Fibroblast of lung (primary cell): ENCODE results near the gene HOXB5. TPM values are rescaled to one million over a fixed set of nuclear protein-coding genes. Genes with fewer than 3 reads are reported as not detected.
A peak's percentile ranks its signal among the peaks of the same experiment; 100 is the strongest.

Experiments
- DNase-seq, 2 donors: peaks; one replicate each; pipeline versions ENCODE4 v3.0.0 to v3.0.0-alpha.2; 2010; ENCODE audit warnings: low read depth in 2 of 2
- H2AFZ ChIP-seq: 2 replicates; pipeline ENCODE4 v1.5.1; 2012; ENCODE audit warnings: low read length, control low read depth, inconsistent platforms
- H3K27ac ChIP-seq: 2 replicates; pipeline ENCODE4 v1.5.1; 2011; ENCODE audit warnings: low read length, control low read depth; ENCODE audit not compliant: insufficient read depth
- H3K27me3 ChIP-seq: 2 replicates; pipeline ENCODE4 v1.5.1; 2011; ENCODE audit warnings: mild to moderate bottlenecking, low read length; ENCODE audit not compliant: control insufficient read depth, insufficient read depth
- H3K36me3 ChIP-seq: 2 replicates; pipeline ENCODE4 v1.5.1; 2011; ENCODE audit warnings: low read length; ENCODE audit not compliant: control insufficient read depth, insufficient read depth
- H3K4me1 ChIP-seq: 2 replicates; pipeline ENCODE4 v1.5.1; 2011; ENCODE audit warnings: low read length; ENCODE audit not compliant: control insufficient read depth, insufficient read depth; ENCODE audit errors: extremely low read depth
- H3K4me2 ChIP-seq: 2 replicates; pipeline ENCODE4 v1.5.1; 2011; ENCODE audit warnings: low read length, control low read depth; ENCODE audit not compliant: insufficient read depth; ENCODE audit errors: extremely low read depth
- H3K4me3 ChIP-seq, 4 experiments: fragments of 200-600 bp in 1 of 4; sonication (generic) in 1 of 4; replicated peaks in 1 of 4; 2 replicates each; pipeline ENCODE4 v1.5.1; 2011 to 2016; ENCODE audit warnings: low read length in 4 of 4, low read depth in 3 of 4, mild to moderate bottlenecking in 3 of 4, control low read depth in 2 of 4, inconsistent platforms in 1 of 4, mixed read lengths in 1 of 4; ENCODE audit not compliant: insufficient read depth in 1 of 4; ENCODE audit errors: control extremely low read depth in 1 of 4
- H3K79me2 ChIP-seq: 2 replicates; pipeline ENCODE4 v1.5.1; 2012; ENCODE audit warnings: mild to moderate bottlenecking, low read length, inconsistent platforms; ENCODE audit not compliant: control insufficient read depth, insufficient read depth
- H3K9ac ChIP-seq: 2 replicates; pipeline ENCODE4 v1.5.1; 2011; ENCODE audit warnings: mild to moderate bottlenecking, low read length, control low read depth; ENCODE audit not compliant: insufficient read depth
- H3K9me3 ChIP-seq: 2 replicates; pipeline ENCODE4 v1.5.1; 2012; ENCODE audit warnings: low read depth, low read length; ENCODE audit not compliant: control insufficient read depth, insufficient read depth
- H4K20me1 ChIP-seq: 2 replicates; pipeline ENCODE4 v1.5.1; 2011; ENCODE audit warnings: low read length; ENCODE audit not compliant: control insufficient read depth, insufficient read depth; ENCODE audit errors: extremely low read depth
- EZH2 ChIP-seq: IDR thresholded peaks from 2 replicates; pipeline ENCODE4 v1.5.1; 2012; ENCODE audit warnings: low read length, control low read depth, mild to moderate bottlenecking; ENCODE audit errors: missing control alignments
- polyA plus RNA-seq, 2 donors: library from polyadenylated mRNA; depleted of rRNA in 1 of 2; stranded (reverse) in 1 of 2; unstranded in 1 of 2; fragments of >200 nt; gene quantifications; 2 replicates each; pipeline ENCODE4 v1.2.1, GENCODE V29; 2011 to 2012; ENCODE audit warnings: missing spikeins in 1 of 2
- total RNA-seq: library from RNA; depleted of rRNA; stranded (reverse); fragments of >200 nt; gene quantifications from 2 replicates; pipeline ENCODE4 v1.2.1, GENCODE V29; 2014
- TF ChIP-seq, protein P1 (sequence below), 2 donors: IDR thresholded peaks in 1 of 2; conservative IDR thresholded peaks in 1 of 2; 1 replicate in 1 of 2; 2 replicates in 1 of 2; pipeline ENCODE4 v1.5.1; 2011 to 2012; ENCODE audit warnings: low read length in 2 of 2, control low read depth in 1 of 2, inconsistent platforms in 1 of 2, low read depth in 1 of 2, mild to moderate bottlenecking in 1 of 2

The HOXB5 gene
- total and polyA plus RNA-seq, 2 donors (not counting 1 experiment from before 2014, with no cell fraction given) = 2.1 to 9.4 TPM

DNA sequence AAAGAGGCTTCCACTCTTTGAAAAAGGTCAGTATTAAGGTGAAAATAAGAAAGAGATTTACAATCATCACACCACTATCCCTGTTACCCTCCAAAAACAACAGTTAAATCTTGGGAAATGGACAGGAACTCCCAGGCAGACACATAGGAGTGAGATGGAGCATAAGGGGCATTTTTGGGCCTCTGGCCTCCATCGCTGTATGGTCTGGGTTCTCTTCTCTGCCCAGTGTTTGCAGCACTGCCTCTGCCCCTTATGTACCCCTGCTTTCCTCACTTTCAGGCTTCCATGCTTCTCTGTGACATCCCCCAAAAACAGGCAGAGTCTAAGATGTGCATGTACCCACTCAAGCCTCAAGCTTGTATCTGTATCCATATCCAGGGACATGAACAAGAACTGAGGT is 48.0 kb downstream of the HOXB5 start:
- H3K36me3 ChIP-seq = peaks cover 15% of the 10 kb centered on the region
- H3K9me3 ChIP-seq = no peaks in the 10 kb centered on the region
- no peak overlapping the region for H3K9ac ChIP-seq
- H3K4me2 ChIP-seq = peak overlapping the region; percentile 86
- peaks cover 91% of the 10 kb centered on the region for H3K79me2 ChIP-seq
- H2AFZ ChIP-seq = no peak overlapping the region
- no peak for TF ChIP-seq EZH2
- TF ChIP-seq, protein P1, sequence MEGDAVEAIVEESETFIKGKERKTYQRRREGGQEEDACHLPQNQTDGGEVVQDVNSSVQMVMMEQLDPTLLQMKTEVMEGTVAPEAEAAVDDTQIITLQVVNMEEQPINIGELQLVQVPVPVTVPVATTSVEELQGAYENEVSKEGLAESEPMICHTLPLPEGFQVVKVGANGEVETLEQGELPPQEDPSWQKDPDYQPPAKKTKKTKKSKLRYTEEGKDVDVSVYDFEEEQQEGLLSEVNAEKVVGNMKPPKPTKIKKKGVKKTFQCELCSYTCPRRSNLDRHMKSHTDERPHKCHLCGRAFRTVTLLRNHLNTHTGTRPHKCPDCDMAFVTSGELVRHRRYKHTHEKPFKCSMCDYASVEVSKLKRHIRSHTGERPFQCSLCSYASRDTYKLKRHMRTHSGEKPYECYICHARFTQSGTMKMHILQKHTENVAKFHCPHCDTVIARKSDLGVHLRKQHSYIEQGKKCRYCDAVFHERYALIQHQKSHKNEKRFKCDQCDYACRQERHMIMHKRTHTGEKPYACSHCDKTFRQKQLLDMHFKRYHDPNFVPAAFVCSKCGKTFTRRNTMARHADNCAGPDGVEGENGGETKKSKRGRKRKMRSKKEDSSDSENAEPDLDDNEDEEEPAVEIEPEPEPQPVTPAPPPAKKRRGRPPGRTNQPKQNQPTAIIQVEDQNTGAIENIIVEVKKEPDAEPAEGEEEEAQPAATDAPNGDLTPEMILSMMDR (conservative IDR thresholded peaks at IDR 0.05 in 1 of 2, IDR thresholded peaks at IDR 0.05 in 1 of 2; ENCODE audit: low read depth in 1 of 2, low read length in 2 of 2) = no peak
- DNase-seq = no peak
- peak overlapping the region; percentile 97 for H3K27ac ChIP-seq
- H3K27me3 ChIP-seq = no peaks in the 10 kb centered on the region
- H3K4me3 ChIP-seq = peak overlapping the region in 3 of 4 experiments; percentile 1 to 90 (median 29)
- H4K20me1 ChIP-seq = no peaks in the 10 kb centered on the region
- peaks cover 30% of the 10 kb centered on the region for H3K4me1 ChIP-seq

DNA sequence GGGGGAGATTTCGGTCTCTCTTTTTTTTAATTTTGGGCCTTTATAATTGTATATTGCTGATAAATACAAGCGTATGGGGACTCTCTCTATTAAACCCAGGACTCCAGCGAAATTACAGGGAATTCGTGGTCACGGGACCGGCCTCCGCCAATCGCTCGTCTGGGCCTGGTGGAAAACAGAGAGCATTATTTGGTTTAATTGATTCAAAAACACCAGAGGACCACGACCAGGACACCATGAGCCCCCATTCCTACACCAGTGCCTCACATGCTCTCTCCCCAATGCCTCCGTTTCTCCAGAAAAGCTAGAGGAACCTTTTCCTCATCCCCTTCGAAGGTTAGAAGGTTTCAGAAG is 48.6 kb downstream of the HOXB5 start, which contains the start of gene HOXB2:
Gene HOXB2 (minus strand): TSS at position 88 of the 354 bp plus-strand sequence. CDS start 198 bp downstream, outside the sequence.
- Histone ChIP-seq H3K9me3 (no peaks in the 10 kb centered on the region), H3K36me3 (peaks cover 11% of the 10 kb centered on the region), H2AFZ (no peak within 1 kb of the TSS), H3K27ac (peak within 1 kb of the TSS; percentile 97), H3K4me1 (peaks cover 30% of the 10 kb centered on the region), H3K79me2 (peaks cover 91% of the 10 kb centered on the region), H3K4me2 (peak within 1 kb of the TSS; percentile 86), H3K9ac (peak within 1 kb of the TSS; percentile 90), H3K4me3 (peak within 1 kb of the TSS; percentile 89 to 99 (median 90)), H4K20me1 (no peaks in the 10 kb centered on the region), H3K27me3 (no peaks in the 10 kb centered on the region)
- no peak for TF ChIP-seq EZH2
- TF ChIP-seq, protein P1 (conservative IDR thresholded peaks at IDR 0.05 in 1 of 2, IDR thresholded peaks at IDR 0.05 in 1 of 2; ENCODE audit: low read depth in 1 of 2, low read length in 2 of 2) = no peak
- DNase-seq = peak in 1 of 2 donors; percentile 81

DNA sequence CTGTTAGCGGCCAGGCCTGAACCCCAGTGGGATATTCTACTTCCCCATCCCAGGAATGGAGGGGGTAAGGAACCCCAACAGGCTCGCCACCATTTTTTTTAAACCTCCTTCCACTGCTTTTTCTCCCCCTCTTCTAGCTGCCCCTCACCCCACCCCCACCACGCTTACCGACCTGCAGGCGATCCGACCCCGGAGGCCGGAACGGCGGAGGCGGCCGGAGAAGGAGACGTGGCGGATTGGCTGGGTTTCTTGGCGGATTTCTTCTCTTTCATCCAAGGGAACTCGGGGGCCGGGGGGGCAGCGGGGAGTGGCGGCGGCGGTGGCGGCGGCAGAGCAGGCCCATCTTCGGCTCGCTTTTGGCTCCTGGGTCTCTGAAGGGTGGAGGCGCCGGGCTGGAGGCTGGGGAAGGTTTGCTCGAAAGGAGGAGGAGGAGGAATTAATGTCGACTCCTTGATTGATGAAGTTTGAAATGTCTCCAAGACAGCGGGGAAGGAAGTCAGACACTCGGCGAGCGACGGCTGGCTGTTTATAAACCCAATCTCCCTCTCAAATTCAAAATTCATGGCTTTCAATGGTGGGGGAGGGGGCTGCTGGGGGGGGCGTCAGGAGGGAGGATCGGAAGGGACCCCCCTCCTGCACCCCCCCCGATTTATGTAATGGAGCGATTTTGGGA is 49.1 kb downstream of the HOXB5 start:
- H3K4me3 ChIP-seq = peak overlapping the region; percentile 89 to 99 (median 90)
- H3K4me1 ChIP-seq = peaks cover 32% of the 10 kb centered on the region
- no peaks in the 10 kb centered on the region for H3K27me3 ChIP-seq
- no peak overlapping the region for H2AFZ ChIP-seq
- H3K79me2 ChIP-seq = peaks cover 91% of the 10 kb centered on the region
- TF ChIP-seq, protein P1 (conservative IDR thresholded peaks at IDR 0.05 in 1 of 2, IDR thresholded peaks at IDR 0.05 in 1 of 2; ENCODE audit: low read depth in 1 of 2, low read length in 2 of 2) = no peak
- TF ChIP-seq EZH2 = no peak
- H3K36me3 ChIP-seq = peaks cover 10% of the 10 kb centered on the region
- H3K9me3 ChIP-seq = no peaks in the 10 kb centered on the region
- no peaks in the 10 kb centered on the region for H4K20me1 ChIP-seq
- peak overlapping the region; percentile 90 for H3K9ac ChIP-seq
- H3K4me2 ChIP-seq = no peak overlapping the region
- peak; percentile 94 to 98 for DNase-seq
- H3K27ac ChIP-seq = peak overlapping the region; percentile 97
